AG04449 (cell line): Measurements from ENCODE around the gene UBAP2.

Source experiments
- CTCF ChIA-PET: fragments of 350-600 bp; formaldehyde crosslinking; extraction: SDS; loops from one replicate; lab custom pipeline; 2021; ENCODE audit warnings: antibody characterized with exemption; lab: Yijun Ruan, JAX
- POLR2A ChIA-PET: fragments of 400-600, 350-600 bp; formaldehyde crosslinking; extraction: SDS; loops from one replicate; lab custom pipeline; 2020; ENCODE audit warnings: antibody characterized with exemption, inconsistent platforms; lab: Yijun Ruan, JAX
- DNase-seq: peaks from one replicate; pipeline ENCODE4 v3.0.0-alpha.2; 2010; ENCODE audit warnings: low read depth, low spot score
- H3K4me3 ChIP-seq: 2 replicates; pipeline ENCODE4 v1.5.1; 2011; ENCODE audit warnings: low read depth, mild to moderate bottlenecking, control low read depth, low read length
- CTCF ChIP-seq: IDR thresholded peaks from one replicate; pipeline ENCODE4 v1.5.1; 2011; ENCODE audit warnings: mild to moderate bottlenecking, moderate library complexity, low read length, control low read depth, inconsistent platforms; ENCODE audit not compliant: insufficient read depth; ENCODE audit errors: missing control alignments

Gene UBAP2

GRCh38 chr9:33914887-33915628, 133.6 kb downstream of the UBAP2 start:
- ChIA-PET CTCF (interaction anchor here (3.4 kb wide), 1 partner anchor 9 kb away, joined by 28 read pairs; no protein-coding TSS in a partner anchor), POLR2A (interaction anchor here (0.8 to 1.0 kb wide), 2 partner anchors 9 to 19 kb away, joined by 5 read pairs; no protein-coding TSS in a partner anchor)
- no peak for DNase-seq
- no peak overlapping the region for H3K4me3 ChIP-seq
- no peak for TF ChIP-seq CTCF

GRCh38 chr9:33913541-33913940, 135.1 kb downstream of the UBAP2 start:
- CTCF ChIA-PET, result interaction anchor here (0.9 to 3.4 kb wide), 7 partner anchors 9 to 103 kb away, joined by 3 to 28 read pairs (median 4); no protein-coding TSS in a partner anchor
- no peak for DNase-seq
- H3K4me3 ChIP-seq, result no peak overlapping the region
- POLR2A ChIA-PET, result no interaction called here
- no peak for TF ChIP-seq CTCF

GRCh38 chr9:33908749-33909148, 139.9 kb downstream of the UBAP2 start:
- ChIA-PET POLR2A (no interaction called here), CTCF (interaction anchor here (1.3 to 1.7 kb wide), 2 partner anchors 16 to 94 kb away, joined by 4 to 5 read pairs; no protein-coding TSS in a partner anchor)
- TF ChIP-seq CTCF, result no peak
- no peak for DNase-seq
- no peak overlapping the region for H3K4me3 ChIP-seq

- no peak for DNase-seq
- CTCF ChIA-PET, result interaction anchor here (0.8 to 2.0 kb wide), 3 partner anchors 11 to 94 kb away, joined by 3 to 9 read pairs (median 4); no protein-coding TSS in a partner anchor
- TF ChIP-seq CTCF, result no peak
- no peak overlapping the region for H3K4me3 ChIP-seq
- POLR2A ChIA-PET, result no interaction called here
Measured at GRCh38 chr9:33908114-33908513, 140.6 kb downstream of the UBAP2 start.

GRCh38 chr9:33907347-33907746, 141.3 kb downstream of the UBAP2 start:
- POLR2A ChIA-PET, result no interaction called here
- no peak for TF ChIP-seq CTCF
- DNase-seq, result no peak
- no peak overlapping the region for H3K4me3 ChIP-seq
- CTCF ChIA-PET, result interaction anchor here (0.8 to 2.0 kb wide), 4 partner anchors 11 to 93 kb away, joined by 3 to 9 read pairs (median 4); no protein-coding TSS in a partner anchor

GRCh38 chr9:33906769-33907168, 141.9 kb downstream of the UBAP2 start:
- H3K4me3 ChIP-seq, result no peak overlapping the region
- ChIA-PET POLR2A (interaction anchor here (0.9 kb wide), 1 partner anchor 8 kb away, joined by 5 read pairs; no protein-coding TSS in a partner anchor), CTCF (interaction anchor here (1.1 to 2.0 kb wide), 2 partner anchors 14 to 92 kb away, joined by 5 to 9 read pairs; no protein-coding TSS in a partner anchor)
- DNase-seq, result no peak
- TF ChIP-seq CTCF, result no peak
